Activated naive CD4-positive, alpha-beta T cell treated with anti-CD3 and anti-CD28 coated beads, Interleukin-2, amount 10 ng/mL, durations not matched to agents 7 days and 5 days (primary cell): ENCODE results near the gene TMEM126A.
A peak's percentile ranks its signal among the peaks of the same experiment; 100 is the strongest.

ENCODE experiments used
- CTCF ChIA-PET: fragments of 350-600 bp; sonication (Branson Sonifier 250); formaldehyde crosslinking; loops from one replicate; lab custom pipeline; 2021; ENCODE audit warnings: antibody characterized with exemption; lab: Charles Lee
- DNase-seq: peaks from one replicate; pipeline ENCODE4 v3.0.0-alpha.2; 2020
- H3K27ac Mint-ChIP-seq: one replicate; pipeline ENCODE4 v1.8.0; 2021; ENCODE audit warnings: mild to moderate bottlenecking, moderate library complexity, mixed read lengths
- H3K27me3 Mint-ChIP-seq: one replicate; pipeline ENCODE4 v1.8.0; 2021; ENCODE audit warnings: mild to moderate bottlenecking, mixed read lengths
- H3K36me3 Mint-ChIP-seq: one replicate; pipeline ENCODE4 v1.8.0; 2021; ENCODE audit warnings: mixed read lengths
- H3K4me1 Mint-ChIP-seq: one replicate; pipeline ENCODE4 v1.8.0; 2021; ENCODE audit warnings: mixed read lengths
- H3K4me3 Mint-ChIP-seq: one replicate; pipeline ENCODE4 v1.8.0; 2021; ENCODE audit warnings: mild to moderate bottlenecking, moderate library complexity, mixed read lengths
- H3K9me3 Mint-ChIP-seq: one replicate; pipeline ENCODE4 v1.8.0; 2021; ENCODE audit warnings: mixed read lengths

Gene TMEM126A

GRCh38 chr11:85694385-85694980 is 46.7 kb downstream of the TMEM126A start:
- H3K36me3 Mint-ChIP-seq = peaks cover 57% of the 10 kb centered on the region
- CTCF ChIA-PET = interaction anchor here (0.8 to 4.3 kb wide), 13 partner anchors 9 to 160 kb away, joined by 3 to 22 read pairs (median 4); partner anchors contain the start of gene CCDC83
- H3K4me1 Mint-ChIP-seq = peaks cover 33% of the 10 kb centered on the region
- no peak overlapping the region for H3K27ac Mint-ChIP-seq
- H3K4me3 Mint-ChIP-seq = no peak overlapping the region
- no peaks in the 10 kb centered on the region for H3K27me3 Mint-ChIP-seq
- DNase-seq = peak; percentile 27
- no peaks in the 10 kb centered on the region for H3K9me3 Mint-ChIP-seq

- DNase-seq = no peak
- Mint-ChIP-seq H3K27ac (no peak overlapping the region), H3K4me3 (no peak overlapping the region), H3K36me3 (peaks cover 60% of the 10 kb centered on the region), H3K27me3 (no peaks in the 10 kb centered on the region), H3K4me1 (peaks cover 43% of the 10 kb centered on the region), H3K9me3 (no peaks in the 10 kb centered on the region)
- CTCF ChIA-PET = interaction anchor here (0.8 to 4.3 kb wide), 14 partner anchors 12 to 912 kb away, joined by 3 to 22 read pairs (median 3); no protein-coding TSS in a partner anchor
These were observed 47.8 kb downstream of the TMEM126A start for GRCh38 chr11:85695546-85695945.

- H3K27me3 Mint-ChIP-seq = no peaks in the 10 kb centered on the region
- H3K4me1 Mint-ChIP-seq = peaks cover 49% of the 10 kb centered on the region
- H3K36me3 Mint-ChIP-seq = peaks cover 58% of the 10 kb centered on the region
- CTCF ChIA-PET = interaction anchor here (1.2 to 4.3 kb wide), 2 partner anchors 48 to 129 kb away, joined by 4 to 22 read pairs; no protein-coding TSS in a partner anchor
- H3K4me3 Mint-ChIP-seq = no peak overlapping the region
- no peak for DNase-seq
- no peak overlapping the region for H3K27ac Mint-ChIP-seq
- no peaks in the 10 kb centered on the region for H3K9me3 Mint-ChIP-seq
These were observed 50.0 kb downstream of the TMEM126A start for GRCh38 chr11:85697747-85698146.

GRCh38 chr11:85698195-85698594 is 50.4 kb downstream of the TMEM126A start:
- Mint-ChIP-seq H3K4me3 (no peak overlapping the region), H3K36me3 (peaks cover 58% of the 10 kb centered on the region), H3K4me1 (peaks cover 49% of the 10 kb centered on the region), H3K27me3 (no peaks in the 10 kb centered on the region), H3K27ac (no peak overlapping the region), H3K9me3 (no peaks in the 10 kb centered on the region)
- DNase-seq = no peak
- CTCF ChIA-PET = interaction anchor here (0.9 to 4.3 kb wide), 6 partner anchors 11 to 129 kb away, joined by 3 to 22 read pairs (median 6); partner anchors contain the start of gene CCDC89

GRCh38 chr11:85699957-85700741 is 52.4 kb downstream of the TMEM126A start:
- peaks cover 42% of the 10 kb centered on the region for H3K4me1 Mint-ChIP-seq
- H3K36me3 Mint-ChIP-seq = peaks cover 56% of the 10 kb centered on the region
- H3K27ac Mint-ChIP-seq = peak overlapping the region; percentile 76
- no peaks in the 10 kb centered on the region for H3K9me3 Mint-ChIP-seq
- no peaks in the 10 kb centered on the region for H3K27me3 Mint-ChIP-seq
- no peak for DNase-seq
- CTCF ChIA-PET = interaction anchor here (0.6 to 2.8 kb wide), 9 partner anchors 11 to 155 kb away, joined by 3 to 9 read pairs (median 4); partner anchors contain the start of genes CCDC83 and CCDC89
- no peak overlapping the region for H3K4me3 Mint-ChIP-seq

GRCh38 chr11:85704967-85705366 is 57.2 kb downstream of the TMEM126A start:
- H3K9me3 Mint-ChIP-seq = no peaks in the 10 kb centered on the region
- H3K4me1 Mint-ChIP-seq = peaks cover 14% of the 10 kb centered on the region
- CTCF ChIA-PET = no interaction called here

GRCh38 chr11:85705800-85706199 is 58.0 kb downstream of the TMEM126A start:
- Mint-ChIP-seq H3K27me3 (no peaks in the 10 kb centered on the region), H3K4me3 (no peak overlapping the region), H3K36me3 (peaks cover 32% of the 10 kb centered on the region), H3K4me1 (peaks cover 5% of the 10 kb centered on the region), H3K9me3 (no peaks in the 10 kb centered on the region), H3K27ac (no peak overlapping the region)
- no peak for DNase-seq
- CTCF ChIA-PET = no interaction called here

More at GRCh38 chr11:85704967-85705366, 57.2 kb downstream of the TMEM126A start:
- H3K27me3 Mint-ChIP-seq = no peaks in the 10 kb centered on the region
- H3K36me3 Mint-ChIP-seq = peaks cover 36% of the 10 kb centered on the region
- DNase-seq = no peak
- H3K4me3 Mint-ChIP-seq = no peak overlapping the region
- H3K27ac Mint-ChIP-seq = no peak overlapping the region
